HCT116 (cell line): ENCODE results near the gene FAXC.

Experiments used
- CTCF ChIP-seq, 3 experiments: fragments of 200-600 bp in 1 of 3; sonication (generic) in 1 of 3; IDR thresholded peaks in 2 of 3; conservative IDR thresholded peaks in 1 of 3; 2 replicates each; pipeline ENCODE4 v1.5.1; 2012 to 2017; ENCODE audit warnings: low read depth in 2 of 3, low read length in 2 of 3, antibody characterized with exemption in 1 of 3, borderline replicate concordance in 1 of 3, control low read depth in 1 of 3, mild to moderate bottlenecking in 1 of 3, mixed read lengths in 1 of 3, mixed run types in 1 of 3, moderate library complexity in 1 of 3; ENCODE audit not compliant: insufficient read depth in 1 of 3
- EZH2 ChIP-seq: fragments of 200-600 bp; sonication (generic); IDR thresholded peaks from 2 replicates; pipeline ENCODE4 v1.6.1; 2017; ENCODE audit warnings: antibody characterized with exemption, mixed run types
- YY1 ChIP-seq: IDR thresholded peaks from 2 replicates; pipeline ENCODE4 v1.6.1; 2011; ENCODE audit warnings: low read length, low read depth, moderate library complexity, mild to moderate bottlenecking; ENCODE audit not compliant: insufficient replicate concordance; ENCODE audit errors: extremely low read depth

DNA sequence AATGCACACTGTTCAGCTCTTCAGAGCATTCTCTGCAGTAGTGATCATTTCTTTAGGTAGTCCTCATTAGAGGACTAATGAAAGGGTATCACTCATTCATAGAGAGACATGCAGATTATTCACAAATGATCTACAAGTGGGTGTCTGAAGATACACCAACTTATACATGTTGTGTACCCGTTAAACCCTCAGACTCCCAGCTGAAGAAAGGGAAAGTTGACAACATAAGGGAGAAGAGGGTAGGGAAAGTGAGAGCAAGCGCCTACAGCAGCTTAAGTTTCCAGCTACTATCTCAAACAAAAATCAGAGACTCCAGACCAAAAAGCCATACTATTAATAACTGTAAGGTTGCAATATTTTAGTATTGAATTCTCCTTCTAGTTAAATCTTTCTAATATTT, 37.1 kb downstream of the FAXC start:
- no peak for TF ChIP-seq CTCF (IDR thresholded peaks at IDR 0.05 in 2 of 3, conservative IDR thresholded peaks at IDR 0.05 in 1 of 3; ENCODE audit: borderline replicate concordance in 1 of 3, insufficient read depth in 1 of 3, low read depth in 2 of 3, low read length in 2 of 3)
- no peak for TF ChIP-seq EZH2
- no peak for TF ChIP-seq YY1
